Sciatic nerve (tissue), 2 donors: Measurements from ENCODE around the gene PCDHA7. TPM values are rescaled to one million over a fixed set of nuclear protein-coding genes. Genes with fewer than 3 reads are reported as not detected.

Source experiments
- ATAC-seq: fragments of 200-7000 bp; cut with Tn5 transposase; one replicate; pipeline ENCODE4 v1.9.1; 2020; ENCODE audit warnings: mild to moderate bottlenecking, moderate library complexity
- DNase-seq: peaks from one replicate; pipeline ENCODE4 v3.0.0-alpha.2; 2020; ENCODE audit warnings: low spot score
- intact Hi-C: fragments of 100-400 bp; cut with DNase I; formaldehyde crosslinking; loops from one replicate; pipeline ENCODE4 v1.14.2; 2022
- total RNA-seq: library from RNA; stranded (reverse); fragmentation: NEBNext Ultra II Directional; extraction: Animal tissue kit (Norgen Biotek cat#: 25700); gene quantifications from one replicate; pipeline ENCODE4 v1.2.1, GENCODE V29; 2021
- donor health status: DM: no; HTN: no; CAD: no.
- donor health status: DM: no; HTN: no; CAD: no.

Gene PCDHA7
- total RNA-seq, 1 donor from 2014 or later, result 0.45 TPM

DNA sequence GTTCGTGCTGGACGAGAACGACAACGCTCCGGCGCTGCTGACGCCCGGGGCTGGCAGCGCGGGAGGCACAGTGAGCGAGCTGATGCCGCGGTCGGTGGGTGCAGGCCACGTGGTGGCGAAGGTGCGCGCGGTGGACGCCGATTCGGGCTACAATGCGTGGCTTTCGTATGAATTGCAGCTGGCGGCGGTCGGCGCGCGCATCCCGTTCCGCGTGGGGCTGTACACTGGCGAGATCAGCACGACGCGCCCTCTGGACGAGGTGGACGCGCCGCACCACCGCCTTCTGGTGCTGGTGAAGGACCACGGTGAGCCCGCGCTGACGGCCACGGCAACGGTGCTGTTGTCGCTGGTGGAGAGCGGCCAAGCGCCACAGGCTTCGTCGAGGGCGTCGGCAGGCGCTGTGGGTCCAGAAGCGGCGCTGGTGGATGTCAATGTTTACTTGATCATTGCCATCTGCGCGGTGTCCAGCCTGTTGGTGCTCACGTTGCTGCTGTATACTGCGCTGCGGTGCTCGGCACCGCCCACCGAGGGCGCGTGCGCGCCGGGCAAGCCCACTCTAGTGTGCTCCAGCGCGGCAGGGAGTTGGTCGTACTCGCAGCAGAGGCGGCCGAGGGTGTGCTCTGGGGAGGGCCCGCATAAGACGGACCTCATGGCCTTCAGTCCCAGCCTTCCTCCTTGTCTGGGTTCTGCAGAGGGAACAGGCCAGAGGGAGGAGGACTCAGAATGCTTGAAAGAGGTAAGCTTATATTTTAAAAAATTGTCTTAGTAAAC lies 50.0 kb downstream of the PCDHA7 start:
- DNase-seq (no peak), ATAC-seq (no peak)
- intact Hi-C loops, result no loop called here

Other genes with a start within 250 kb of the PCDHA7 start
- 107 TPM for gene CD14, start 201.1 kb upstream of the PCDHA7 start, total RNA-seq
- gene TMCO6, start 194.8 kb upstream of the PCDHA7 start, total RNA-seq, result 20.1 TPM
- gene NDUFA2, start 186.6 kb upstream of the PCDHA7 start, total RNA-seq, result 39.8 TPM
- gene IK, start 186.4 kb upstream of the PCDHA7 start, total RNA-seq, result 89.6 TPM
- gene WDR55, start 169.4 kb upstream of the PCDHA7 start, total RNA-seq, result 16.0 TPM
- gene DND1, start 160.7 kb upstream of the PCDHA7 start, total RNA-seq, result 1.4 TPM
- gene HARS1, start 142.9 kb upstream of the PCDHA7 start, total RNA-seq, result 43.3 TPM
- 27.1 TPM for gene HARS2, start 142.8 kb upstream of the PCDHA7 start, total RNA-seq
- gene ZMAT2, start 133.8 kb upstream of the PCDHA7 start, total RNA-seq, result 36.9 TPM
- gene PCDHA1, start 48.1 kb upstream of the PCDHA7 start, total RNA-seq, result not detected
- gene PCDHA2, start 39.4 kb upstream of the PCDHA7 start, total RNA-seq, result 0.13 TPM
- 0.71 TPM for gene PCDHA3, start 33.2 kb upstream of the PCDHA7 start, total RNA-seq
- gene PCDHA4, start 27.2 kb upstream of the PCDHA7 start, total RNA-seq, result 0.85 TPM
- 0.27 TPM for gene PCDHA5, start 12.7 kb upstream of the PCDHA7 start, total RNA-seq
- gene PCDHA6, start 6.3 kb upstream of the PCDHA7 start, total RNA-seq, result 0.76 TPM
- 0.40 TPM for gene PCDHA8, start 6.9 kb downstream of the PCDHA7 start, total RNA-seq
- gene PCDHA9, start 14.1 kb downstream of the PCDHA7 start, total RNA-seq, result 0.45 TPM
- gene PCDHA10, start 21.6 kb downstream of the PCDHA7 start, total RNA-seq, result 2.9 TPM
- gene PCDHA11, start 34.7 kb downstream of the PCDHA7 start, total RNA-seq, result 1.4 TPM
- 5.8 TPM for gene PCDHA12, start 41.0 kb downstream of the PCDHA7 start, total RNA-seq
- gene PCDHA13, start 47.9 kb downstream of the PCDHA7 start, total RNA-seq, result 0.85 TPM
- gene PCDHAC1, start 92.0 kb downstream of the PCDHA7 start, total RNA-seq, result 0.71 TPM
- 2.4 TPM for gene PCDHAC2, start 132.2 kb downstream of the PCDHA7 start, total RNA-seq
- gene PCDHB1, start 217.1 kb downstream of the PCDHA7 start, total RNA-seq, result 0.09 TPM